Mesodermal cell (in vitro differentiated cells): ENCODE measurements around the gene RNF44. TPM values are rescaled to one million over a fixed set of nuclear protein-coding genes. Genes with fewer than 3 reads are reported as not detected.
A peak's percentile ranks its signal among the peaks of the same experiment; 100 is the strongest.

ENCODE experiments used
- H3K27ac ChIP-seq: 2 replicates; pipeline ENCODE4 v1.7.0; 2013; ENCODE audit warnings: mild to moderate bottlenecking, low read depth, low read length, moderate library complexity; ENCODE audit not compliant: severe bottlenecking
- H3K36me3 ChIP-seq: 2 replicates; pipeline ENCODE4 v1.7.1; 2013; ENCODE audit warnings: mild to moderate bottlenecking, low read length, moderate library complexity; ENCODE audit not compliant: control insufficient read depth, insufficient read depth
- H3K4me1 ChIP-seq: one replicate; pipeline ENCODE4 v1.7.1; 2013; ENCODE audit warnings: mild to moderate bottlenecking, low read length; ENCODE audit not compliant: insufficient read depth, control insufficient read depth, poor library complexity, severe bottlenecking
- H3K4me3 ChIP-seq: 2 replicates; pipeline ENCODE4 v1.7.0; 2013; ENCODE audit warnings: low read length, control low read depth, mild to moderate bottlenecking; ENCODE audit not compliant: insufficient read depth, poor library complexity, severe bottlenecking; ENCODE audit errors: extremely low read depth
- H3K9me3 ChIP-seq: 2 replicates; pipeline ENCODE4 v1.7.1; 2013; ENCODE audit warnings: mild to moderate bottlenecking, low read length, moderate library complexity; ENCODE audit not compliant: control insufficient read depth
- WGBS, 2 experiments: methylation state at CpG; one replicate each; pipeline ENCODE4 v1.1.5; 2013; ENCODE audit warnings: missing lambda C conversion rate in 2 of 2; ENCODE audit not compliant: insufficient coverage in 2 of 2; 5-methylcytosine and 5-hydroxymethylcytosine counted together
- polyA plus RNA-seq, 2 experiments: library from polyadenylated mRNA; stranded (reverse); fragments of 50-300 nt; gene quantifications; one replicate each; pipeline ENCODE4 v1.2.3, GENCODE V29; 2013

Gene RNF44
- 85.4 TPM for polyA plus RNA-seq (2013, experiment 1 of 2)
- polyA plus RNA-seq (2013, experiment 2 of 2) = 69.7 TPM

- Histone ChIP-seq H3K9me3 (no peaks in the 10 kb centered on the region), H3K4me1 (peaks cover 40% of the 10 kb centered on the region), H3K36me3 (peaks cover 26% of the 10 kb centered on the region), H3K4me3 (peak within 1 kb of the TSS; percentile 91), H3K27ac (peak within 1 kb of the TSS; percentile 99)
- 0% methylated on average over 35 to 45 of the region's 63 CpGs for WGBS, 2 experiments
Measured at GRCh38 chr5:176536902-176537553, at the start of gene RNF44. TSS of gene RNF44 (minus strand) at chr5:176537402. CDS start at chr5:176532472, 4,930 bp downstream.

GRCh38 chr5:176583076-176583475 is 45.9 kb upstream of the RNF44 start:
- no peak overlapping the region for H3K4me3 ChIP-seq
- H3K36me3 ChIP-seq = no peaks in the 10 kb centered on the region
- H3K9me3 ChIP-seq = peaks cover 11% of the 10 kb centered on the region
- 88 to 92% methylated on average over 3 of the region's 4 CpGs for WGBS, 2 experiments
- no peaks in the 10 kb centered on the region for H3K4me1 ChIP-seq
- H3K27ac ChIP-seq = no peak overlapping the region

GRCh38 chr5:176581361-176581760 is 44.2 kb upstream of the RNF44 start:
- 89 to 92% methylated on average over 9 to 10 of the region's 12 CpGs for WGBS, 2 experiments
- H3K36me3 ChIP-seq = no peaks in the 10 kb centered on the region
- H3K27ac ChIP-seq = no peak overlapping the region
- H3K9me3 ChIP-seq = peaks cover 11% of the 10 kb centered on the region
- no peaks in the 10 kb centered on the region for H3K4me1 ChIP-seq
- H3K4me3 ChIP-seq = no peak overlapping the region

- Histone ChIP-seq H3K27ac (no peak overlapping the region), H3K36me3 (no peaks in the 10 kb centered on the region), H3K4me3 (no peak overlapping the region), H3K9me3 (no peaks in the 10 kb centered on the region), H3K4me1 (no peaks in the 10 kb centered on the region)
- 72 to 86% methylated on average over 4 of the region's 4 CpGs for WGBS, 2 experiments
Measured at GRCh38 chr5:176579323-176579722, 42.1 kb upstream of the RNF44 start.

- Histone ChIP-seq H3K27ac (no peak overlapping the region), H3K9me3 (no peaks in the 10 kb centered on the region), H3K4me3 (no peak overlapping the region), H3K36me3 (no peaks in the 10 kb centered on the region), H3K4me1 (no peaks in the 10 kb centered on the region)
- 22 to 24% methylated on average over 10 to 15 of the region's 15 CpGs for WGBS, 2 experiments
Measured at GRCh38 chr5:176578391-176578808, 41.2 kb upstream of the RNF44 start.

- Histone ChIP-seq H3K27ac (no peak overlapping the region), H3K36me3 (no peaks in the 10 kb centered on the region), H3K4me3 (no peak overlapping the region), H3K4me1 (no peaks in the 10 kb centered on the region), H3K9me3 (no peaks in the 10 kb centered on the region)
- WGBS, 2 experiments = 91 to 96% methylated on average over 32 to 34 of the region's 36 CpGs
Measured at GRCh38 chr5:176577312-176578176, 40.3 kb upstream of the RNF44 start.

- Histone ChIP-seq H3K36me3 (no peaks in the 10 kb centered on the region), H3K4me1 (no peaks in the 10 kb centered on the region), H3K9me3 (no peaks in the 10 kb centered on the region), H3K27ac (no peak overlapping the region), H3K4me3 (no peak overlapping the region)
- WGBS, 2 experiments = 92 to 95% methylated on average over 25 to 29 of the region's 37 CpGs
Measured at GRCh38 chr5:176575488-176576422, 38.6 kb upstream of the RNF44 start.

GRCh38 chr5:176575066-176575465 is 37.9 kb upstream of the RNF44 start:
- Histone ChIP-seq H3K9me3 (no peaks in the 10 kb centered on the region), H3K27ac (no peak overlapping the region), H3K36me3 (no peaks in the 10 kb centered on the region), H3K4me1 (no peaks in the 10 kb centered on the region), H3K4me3 (no peak overlapping the region)
- 89 to 97% methylated on average over 5 to 9 of the region's 14 CpGs for WGBS, 2 experiments

- Histone ChIP-seq H3K4me1 (no peaks in the 10 kb centered on the region), H3K4me3 (no peak overlapping the region), H3K27ac (no peak overlapping the region), H3K36me3 (no peaks in the 10 kb centered on the region), H3K9me3 (no peaks in the 10 kb centered on the region)
- WGBS, 2 experiments = 53% methylated on average over 9 to 10 of the region's 10 CpGs
Measured at GRCh38 chr5:176574297-176574591, 37.0 kb upstream of the RNF44 start.

GRCh38 chr5:176573564-176574296 is 36.5 kb upstream of the RNF44 start:
- Histone ChIP-seq H3K27ac (no peak overlapping the region), H3K36me3 (no peaks in the 10 kb centered on the region), H3K4me3 (no peak overlapping the region), H3K9me3 (no peaks in the 10 kb centered on the region), H3K4me1 (no peaks in the 10 kb centered on the region)
- WGBS, 2 experiments = 60 to 76% methylated on average over 11 to 14 of the region's 18 CpGs
